Pancreas (tissue), 10 donors: ENCODE data around the gene GCSAM. TPM values are rescaled to one million over a fixed set of nuclear protein-coding genes. Genes with fewer than 3 reads are reported as not detected.

ENCODE experiments used
- ATAC-seq, 4 donors: fragments of 200-7000 bp; cut with Tn5 transposase; one replicate each; pipeline versions ENCODE4 v1.8.0 to v1.9.1; 2020; ENCODE audit warnings: mild to moderate bottlenecking in 4 of 4, moderate library complexity in 4 of 4
- DNase-seq, 6 donors: peaks; one replicate each; pipeline ENCODE4 v3.0.0-alpha.2; 2020
- FAIRE-seq: peaks from 2 replicates; lab custom pipeline; 2012; peaks lifted over from hg19 to GRCh38; lab: Jason Lieb, UNC
- H3K27ac ChIP-seq, 4 donors: fragments of 200-600 bp; sonication (generic); 1 replicate in 3 of 4; 2 replicates in 1 of 4; pipeline versions ENCODE4 v1.5.0 to v1.8.0; 2020
- H3K27me3 ChIP-seq, 4 donors: fragments of 200-600 bp; one replicate each; pipeline ENCODE4 v1.8.0; 2021
- H3K36me3 ChIP-seq, 3 donors: fragments of 200-600 bp; sonication (generic) in 1 of 3; one replicate each; pipeline versions ENCODE4 v1.5.0 to v1.8.0; 2020 to 2021
- H3K4me1 ChIP-seq, 3 donors: fragments of 200-600 bp; one replicate each; pipeline ENCODE4 v1.8.0; 2021
- H3K4me3 ChIP-seq, 4 donors: fragments of 200-600 bp; sonication (generic) in 2 of 4; one replicate each; pipeline versions ENCODE4 v1.5.0 to v1.8.0; 2020 to 2021
- H3K9me3 ChIP-seq, 4 donors: fragments of 200-600 bp; one replicate each; pipeline ENCODE4 v1.8.0; 2021
- CTCF ChIP-seq, 4 donors: fragments of 200-600 bp; sonication (generic) in 3 of 4; IDR thresholded peaks; one replicate each; pipeline versions ENCODE4 v1.5.0 to v1.8.0; 2021; ENCODE audit warnings: antibody characterized with exemption in 4 of 4
- WGBS, 2 donors: extraction: QIAGEN DNeasy Blood & Tissue Kit; methylation state at CpG; one replicate each; pipeline ENCODE4 v1.1.7; 2013; 5-methylcytosine and 5-hydroxymethylcytosine counted together
- intact Hi-C, 3 donors: fragments of 100-400 bp; cut with DNase I; formaldehyde crosslinking; loops; one replicate each; pipeline versions ENCODE4 v1.11.1 to v1.14.2; 2022
- polyA plus RNA-seq, 2 donors: library from polyadenylated mRNA; stranded (reverse); fragments of 200-250 nt; gene quantifications; one replicate each; pipeline ENCODE4 v1.2.3, GENCODE V29; 2013
- total RNA-seq, 6 donors: library from RNA; stranded (reverse); fragmentation: NEBNext Ultra II Directional in 4 of 6; extraction: Animal tissue kit (Norgen Biotek cat#: 25700) in 4 of 6; gene quantifications; one replicate each; pipeline versions ENCODE4 v1.2.1 to v1.2.4, GENCODE V29; 2021 to 2023
- donor health status: healthy with polysubstance abuse.
- donor health status: DM: no; HTN: no; CAD: no; lungs with moderate emphysema.
- donor health status: DM: no; HTN: no; CAD: no.
- donor health status: control.
- donor health status: control.
- donor health status: Bipolar disorder and iron deficiency.
- donor health status: DM: yes; HTN: yes; CAD: no.
- donor health status: DM: no; HTN: no; CAD: no.
- donor health status: DM: no; HTN: no; CAD: no.
- donor health status: DM: yes; HTN: yes; CAD: no.

The GCSAM gene
- total RNA-seq (under 1 TPM in 2 of 6 donors, not detected in 4; 0.25 to 0.28 TPM), polyA plus RNA-seq (under 1 TPM in 1 of 2 donors, not detected in 1; 0.07 TPM)

DNA sequence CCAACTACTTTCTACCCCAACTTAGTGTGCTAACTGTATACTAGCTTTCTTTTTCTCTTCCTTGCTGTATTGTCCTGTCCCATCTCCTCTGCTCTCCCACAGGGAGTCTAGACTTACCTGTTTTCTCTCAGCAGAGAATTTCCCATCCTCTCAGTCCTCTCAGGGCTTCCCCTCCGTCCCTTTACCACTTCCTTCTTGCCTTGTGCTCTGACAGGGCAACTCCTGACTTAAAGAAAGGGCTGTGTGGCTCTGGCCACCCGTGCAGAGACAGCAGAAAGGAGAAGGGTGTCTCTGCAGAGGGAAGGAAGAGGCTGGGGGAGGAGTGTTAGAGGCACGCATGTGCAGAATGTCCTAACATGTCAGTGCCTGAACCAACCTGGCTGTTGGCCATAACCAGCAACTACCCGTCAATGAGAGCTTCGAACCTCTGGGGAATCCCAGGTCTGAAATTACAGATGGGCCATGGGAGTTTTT is at the start of gene GCSAM:
Gene GCSAM, minus strand, starts transcription at position 274 of the 474 bp plus-strand sequence. Its CDS starts 128 bp downstream, at position 146.
- WGBS, 2 donors: 73 to 81% methylated on average over 5 of the region's 5 CpGs
- peak in 1 of 6 donors; percentile 47 for DNase-seq
- FAIRE-seq: no peak
- Histone ChIP-seq H3K36me3 (peaks cover 0 to 18% (median 0%) of the 10 kb centered on the region in 3 donors), H3K27me3 (no peaks in the 10 kb centered on the region), H3K27ac (peak within 1 kb of the TSS in 2 of 4 donors; percentile 30 to 36), H3K9me3 (no peaks in the 10 kb centered on the region), H3K4me3 (no peak within 1 kb of the TSS), H3K4me1 (peaks cover 4 to 12% (median 6%) of the 10 kb centered on the region in 3 donors)
- ATAC-seq: peak in 3 of 4 donors; percentile 21 to 68 (median 65)
- TF ChIP-seq CTCF (IDR thresholded peaks at IDR 0.05): no peak
- intact Hi-C loops: no loop called here

- Histone ChIP-seq H3K27me3 (no peaks in the 10 kb centered on the region), H3K9me3 (no peaks in the 10 kb centered on the region), H3K4me3 (no peak overlapping the region), H3K4me1 (no peaks in the 10 kb centered on the region), H3K27ac (no peak overlapping the region), H3K36me3 (no peaks in the 10 kb centered on the region)
- no peak for FAIRE-seq
- ATAC-seq: no peak
- intact Hi-C loops: no loop called here
- TF ChIP-seq CTCF (IDR thresholded peaks at IDR 0.05): no peak
- 86 to 92% methylated on average over 6 of the region's 6 CpGs for WGBS, 2 donors
- no peak for DNase-seq
These were observed 42.6 kb upstream of the GCSAM start for GRCh38 chr3:112175646-112176045.

GRCh38 chr3:112175037-112175436 is 42.0 kb upstream of the GCSAM start:
- Histone ChIP-seq H3K36me3 (no peaks in the 10 kb centered on the region), H3K9me3 (no peaks in the 10 kb centered on the region), H3K4me3 (no peak overlapping the region), H3K4me1 (no peaks in the 10 kb centered on the region), H3K27ac (no peak overlapping the region), H3K27me3 (no peaks in the 10 kb centered on the region)
- TF ChIP-seq CTCF (IDR thresholded peaks at IDR 0.05): no peak
- DNase-seq (no peak), ATAC-seq (no peak), FAIRE-seq (no peak)
- WGBS, 2 donors: 96% methylated on average over 5 of the region's 5 CpGs
- intact Hi-C loops: no loop called here

DNA sequence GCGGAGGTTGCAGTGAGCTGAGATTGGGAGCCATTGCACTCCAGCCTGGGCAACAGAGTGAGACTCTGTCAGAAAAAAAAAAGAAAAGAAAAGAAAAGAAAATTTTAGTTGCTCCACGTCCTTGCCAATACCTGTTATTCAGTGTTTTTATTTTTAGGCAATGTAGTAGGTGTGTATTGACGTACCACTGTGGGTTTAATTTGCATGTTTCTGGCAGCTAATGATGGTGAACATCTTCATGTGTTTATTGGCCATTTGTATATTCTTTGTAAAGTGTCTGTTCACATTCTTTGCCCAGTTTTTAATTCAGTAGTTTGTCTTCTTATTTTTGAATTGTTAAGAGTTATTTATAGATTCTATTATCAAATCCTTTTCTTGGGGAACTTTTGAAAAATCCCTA is 38.1 kb upstream of the GCSAM start:
- Histone ChIP-seq H3K4me3 (no peak overlapping the region), H3K4me1 (no peaks in the 10 kb centered on the region), H3K27ac (no peak overlapping the region), H3K27me3 (no peaks in the 10 kb centered on the region), H3K36me3 (no peaks in the 10 kb centered on the region), H3K9me3 (no peaks in the 10 kb centered on the region)
- no peak for TF ChIP-seq CTCF (IDR thresholded peaks at IDR 0.05)
- FAIRE-seq: no peak
- ATAC-seq: no peak
- no peak for DNase-seq
- 90 to 95% methylated on average over 3 of the region's 3 CpGs for WGBS, 2 donors
- intact Hi-C loops: no loop called here

GRCh38 chr3:112170046-112170445 is 37.0 kb upstream of the GCSAM start:
- intact Hi-C loops: no loop called here
- FAIRE-seq (peak; percentile 9), ATAC-seq (no peak), DNase-seq (no peak)
- 90 to 92% methylated on average over 2 of the region's 2 CpGs for WGBS, 2 donors
- H3K27me3 ChIP-seq: no peaks in the 10 kb centered on the region
- no peak overlapping the region for H3K27ac ChIP-seq
- H3K4me1 ChIP-seq: no peaks in the 10 kb centered on the region
- no peaks in the 10 kb centered on the region for H3K9me3 ChIP-seq
- no peak for TF ChIP-seq CTCF (IDR thresholded peaks at IDR 0.05)
- no peaks in the 10 kb centered on the region for H3K36me3 ChIP-seq
- H3K4me3 ChIP-seq: no peak overlapping the region
